GM23248 (cell line): ENCODE data around the gene RNF166. TPM values are rescaled to one million over a fixed set of nuclear protein-coding genes. Genes with fewer than 3 reads are reported as not detected.

Experiments
- DNase-seq: peaks from one replicate; pipeline ENCODE4 v3.0.0-alpha.2; 2015
- H2AFZ ChIP-seq: fragments of 200-600 bp; sonication (generic); 2 replicates; pipeline ENCODE4 v1.6.1; 2016; ENCODE audit warnings: antibody characterized with exemption
- H3F3A ChIP-seq: fragments of 200-600 bp; sonication (generic); 2 replicates; pipeline ENCODE4 v1.6.1; 2016; ENCODE audit warnings: mild to moderate bottlenecking, antibody characterized with exemption, mixed run types; ENCODE audit not compliant: insufficient read depth
- H3K27ac ChIP-seq: fragments of 200-600 bp; sonication (generic); 2 replicates; pipeline ENCODE4 v1.5.1; 2016; ENCODE audit warnings: mild to moderate bottlenecking
- H3K27me3 ChIP-seq: fragments of 200-600 bp; sonication (generic); replicated peaks from 2 replicates; pipeline ENCODE4 v1.6.1; 2016; ENCODE audit warnings: mild to moderate bottlenecking; ENCODE audit not compliant: insufficient read depth
- H3K36me3 ChIP-seq: fragments of 200-600 bp; sonication (generic); 2 replicates; pipeline ENCODE4 v1.6.1; 2016; ENCODE audit warnings: low read depth, mild to moderate bottlenecking
- H3K4me1 ChIP-seq: fragments of 200-600 bp; sonication (generic); 2 replicates; pipeline ENCODE4 v1.6.1; 2016; ENCODE audit warnings: mild to moderate bottlenecking; ENCODE audit not compliant: insufficient read depth
- H3K4me2 ChIP-seq: fragments of 200-600 bp; sonication (generic); one replicate; pipeline ENCODE4 v1.6.1; 2016; ENCODE audit warnings: mild to moderate bottlenecking; ENCODE audit not compliant: unreplicated experiment
- H3K4me3 ChIP-seq: fragments of 200-600 bp; sonication (generic); 2 replicates; pipeline ENCODE4 v1.5.1; 2016; ENCODE audit warnings: mild to moderate bottlenecking
- H3K79me2 ChIP-seq: fragments of 200-600 bp; sonication (generic); 2 replicates; pipeline ENCODE4 v1.6.1; 2016; ENCODE audit warnings: mild to moderate bottlenecking; ENCODE audit not compliant: insufficient read depth
- H3K9ac ChIP-seq: fragments of 200-600 bp; sonication (generic); 2 replicates; pipeline ENCODE4 v1.6.1; 2016; ENCODE audit warnings: mild to moderate bottlenecking
- H3K9me2 ChIP-seq: fragments of 200-600 bp; sonication (generic); 2 replicates; pipeline ENCODE4 v1.6.1; 2016; ENCODE audit warnings: mixed run types, mild to moderate bottlenecking, moderate library complexity; ENCODE audit not compliant: insufficient read depth
- H3K9me3 ChIP-seq: fragments of 200-600 bp; sonication (generic); one replicate; pipeline ENCODE4 v1.6.1; 2017; ENCODE audit warnings: low read depth
- H4K20me1 ChIP-seq: fragments of 200-600 bp; sonication (generic); 2 replicates; pipeline ENCODE4 v1.6.0; 2016; ENCODE audit not compliant: insufficient read depth
- EZH2 ChIP-seq: fragments of 200-600 bp; sonication (generic); IDR thresholded peaks from 2 replicates; pipeline ENCODE4 v1.6.1; 2018; ENCODE audit warnings: antibody characterized with exemption, mild to moderate bottlenecking; ENCODE audit not compliant: insufficient read depth, poor library complexity, severe bottlenecking
- EZH2phosphoT487 ChIP-seq: fragments of 200-600 bp; sonication (generic); IDR thresholded peaks from 2 replicates; pipeline ENCODE4 v1.6.1; 2018; ENCODE audit warnings: antibody characterized with exemption, moderate library complexity, mild to moderate bottlenecking, low read depth; ENCODE audit not compliant: insufficient read depth
- WGBS, 2 experiments: methylation state at CpG; one replicate each; pipeline ENCODE4 v1.1.6; 2015 to 2017; ENCODE audit warnings: low lambda C conversion rate in 2 of 2, low coverage in 1 of 2; ENCODE audit errors: missing lambda C conversion rate in 2 of 2; 5-methylcytosine and 5-hydroxymethylcytosine counted together
- in situ Hi-C: fragments of 300-500 bp; cut with MboI; formaldehyde crosslinking; loops from 2 replicates; pipeline ENCODE4 v1.15.0; 2020
- polyA plus RNA-seq: library from polyadenylated mRNA; unstranded; fragments of >200 nt; fragmentation: Nextera tagmentation; extraction: Ambion mirVana; gene quantifications from 2 replicates; pipeline ENCODE4 v1.2.1, GENCODE V29; 2016
- total RNA-seq: library from RNA; depleted of rRNA; stranded (reverse); fragments of >200 nt; shearing (Covaris generic); gene quantifications from 2 replicates; pipeline ENCODE4 v1.2.3, GENCODE V29; 2014

Gene RNF166
- total and polyA plus RNA-seq, 2 experiments from 2014 or later = 8.9 to 14.6 TPM

DNA sequence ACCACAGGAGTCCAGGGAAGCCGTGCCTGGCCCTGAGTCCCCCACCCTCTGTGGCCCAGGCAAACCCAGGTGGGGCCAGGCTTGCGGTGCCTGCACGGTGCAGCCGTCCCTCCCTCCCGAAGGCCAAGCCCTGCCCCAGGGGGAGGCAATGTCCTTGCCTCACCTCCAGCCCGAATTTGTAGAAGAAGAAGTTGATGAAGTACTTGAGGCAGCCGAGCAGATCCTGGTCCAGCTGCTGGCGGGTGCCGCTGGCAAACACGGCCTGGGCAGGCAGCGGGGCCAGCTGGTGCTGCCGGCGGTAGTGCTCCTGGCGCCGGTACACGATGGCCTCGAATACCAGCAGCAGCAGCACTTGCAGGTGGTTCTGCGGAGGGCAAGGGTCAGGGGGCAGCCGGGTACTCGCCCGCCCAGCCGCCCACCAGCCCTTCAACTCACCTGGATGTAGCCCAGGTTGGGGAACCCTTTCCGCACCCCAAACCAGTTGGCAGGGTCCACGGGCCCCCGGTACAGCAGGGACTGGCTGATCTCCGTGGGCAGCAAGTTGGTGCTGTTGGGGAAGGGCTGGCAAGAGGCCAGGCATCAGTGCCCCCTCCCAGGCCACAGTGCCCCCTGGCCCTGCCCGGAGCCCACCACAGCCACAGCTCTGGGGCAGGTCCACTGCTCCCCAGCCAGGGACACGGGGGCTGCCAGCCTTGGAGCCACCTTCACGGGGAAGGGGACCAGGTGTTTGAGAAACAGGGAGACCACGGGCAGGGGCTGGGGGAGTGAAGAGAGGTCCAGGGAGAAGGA is 26.2 kb upstream of the RNF166 start:
- in situ Hi-C loops = no loop called here
- H3K4me2 ChIP-seq = no peak overlapping the region
- no peak for DNase-seq
- H4K20me1 ChIP-seq = no peaks in the 10 kb centered on the region
- no peak overlapping the region for H3K9ac ChIP-seq
- 85 to 87% methylated on average over 25 to 28 of the region's 30 CpGs for WGBS, 2 experiments
- no peak overlapping the region for H3K4me3 ChIP-seq
- peaks cover 20% of the 10 kb centered on the region; the same call in 1 of the 2 replicates for H3K36me3 ChIP-seq
- TF ChIP-seq EZH2phosphoT487 (no peak), EZH2 (no peak)
- no peaks in the 10 kb centered on the region for H3K27me3 ChIP-seq
- no peak overlapping the region for H3K27ac ChIP-seq
- no peak overlapping the region for H2AFZ ChIP-seq
- no peaks in the 10 kb centered on the region for H3K9me2 ChIP-seq
- H3K79me2 ChIP-seq = peaks cover 7% of the 10 kb centered on the region; the same call in 1 of the 2 replicates
- no peaks in the 10 kb centered on the region for H3K4me1 ChIP-seq
- H3F3A ChIP-seq = peaks cover 6% of the 10 kb centered on the region; the same call in 1 of the 2 replicates
- no peaks in the 10 kb centered on the region for H3K9me3 ChIP-seq

DNA sequence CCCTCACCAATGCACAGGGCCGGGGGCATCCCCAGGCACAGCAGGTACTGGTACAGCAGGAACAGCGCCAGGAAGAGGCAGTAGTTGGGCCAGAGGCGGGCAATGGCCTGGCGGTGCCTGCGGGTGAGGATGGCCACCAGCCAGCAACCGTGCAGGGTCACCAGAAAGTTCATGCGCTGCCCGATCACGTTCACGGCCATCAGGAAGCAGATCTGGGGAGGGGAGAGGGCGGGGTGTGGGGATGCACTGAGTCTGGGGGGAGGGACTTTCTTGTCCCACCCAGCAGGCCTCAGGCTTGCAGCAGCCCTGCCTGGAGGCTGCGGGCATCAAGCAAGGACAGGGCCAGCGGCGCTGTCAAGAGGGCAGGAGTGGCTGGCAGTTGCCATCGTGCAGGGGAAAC is 25.5 kb upstream of the RNF166 start:
- DNase-seq = no peak
- H3K4me3 ChIP-seq = no peak overlapping the region
- no peaks in the 10 kb centered on the region for H3K27me3 ChIP-seq
- no peaks in the 10 kb centered on the region for H3K4me1 ChIP-seq
- no peaks in the 10 kb centered on the region for H3K9me3 ChIP-seq
- H4K20me1 ChIP-seq = no peaks in the 10 kb centered on the region
- TF ChIP-seq EZH2 (no peak), EZH2phosphoT487 (no peak)
- no peak overlapping the region for H2AFZ ChIP-seq
- H3K79me2 ChIP-seq = peaks cover 2% of the 10 kb centered on the region; the same call in 1 of the 2 replicates
- H3K4me2 ChIP-seq = no peak overlapping the region
- H3F3A ChIP-seq = peaks cover 6% of the 10 kb centered on the region; the same call in 1 of the 2 replicates
- in situ Hi-C loops = no loop called here
- peaks cover 20% of the 10 kb centered on the region; the same call in 1 of the 2 replicates for H3K36me3 ChIP-seq
- H3K9me2 ChIP-seq = no peaks in the 10 kb centered on the region
- 75 to 81% methylated on average over 10 to 15 of the region's 15 CpGs for WGBS, 2 experiments
- no peak overlapping the region for H3K9ac ChIP-seq
- no peak overlapping the region for H3K27ac ChIP-seq

DNA sequence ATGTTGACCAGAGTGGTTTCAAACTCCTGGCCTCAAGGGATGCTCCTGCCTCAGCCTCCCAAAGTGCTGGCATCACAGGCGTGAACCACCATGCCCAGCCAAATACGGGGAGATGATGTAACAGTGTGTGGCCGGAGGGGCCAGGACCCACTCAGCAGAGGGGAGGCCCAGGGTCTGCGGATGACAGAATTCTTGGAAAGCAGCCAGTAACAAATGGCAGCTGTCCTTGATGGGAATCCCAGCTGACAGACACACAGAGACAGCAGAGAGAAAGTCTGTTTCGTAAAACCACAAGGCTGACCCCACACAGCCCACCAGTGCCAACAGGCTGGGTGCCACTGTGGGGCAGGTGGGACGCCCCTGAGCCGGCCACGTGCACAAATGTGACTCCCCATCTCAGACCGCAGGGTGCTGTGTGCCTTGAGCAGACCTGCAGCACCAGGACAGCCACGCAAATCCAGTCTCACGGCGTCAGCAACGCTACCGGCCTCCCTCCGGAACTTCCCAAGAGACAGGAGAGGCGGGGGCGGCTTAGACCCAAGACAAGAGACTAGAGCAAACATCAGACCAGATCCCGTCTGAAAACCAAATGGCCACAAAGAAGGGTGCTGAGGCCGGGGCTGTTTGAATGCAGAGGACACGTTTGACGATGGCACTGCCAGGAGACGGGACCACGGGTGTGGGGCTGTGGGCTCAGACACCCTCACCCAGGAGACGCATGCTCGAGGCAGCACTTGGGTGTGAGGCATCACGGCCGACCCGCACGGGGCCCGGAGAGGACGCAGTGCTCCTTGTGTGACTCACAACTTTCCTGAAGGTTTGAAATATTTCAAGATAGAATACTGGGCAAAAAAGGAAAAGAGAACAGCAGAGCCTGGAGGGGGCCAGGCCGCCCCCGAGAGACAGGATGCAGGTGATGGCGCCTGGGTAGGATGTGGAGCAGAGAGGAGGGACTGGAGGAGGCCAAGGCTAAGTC is 24.7 kb upstream of the RNF166 start:
- 93 to 94% methylated on average over 31 to 34 of the region's 34 CpGs for WGBS, 2 experiments
- peaks cover 26% of the 10 kb centered on the region; the same call in 1 of the 2 replicates for H3K36me3 ChIP-seq
- H3K27ac ChIP-seq = no peak overlapping the region
- no peak overlapping the region for H3K4me3 ChIP-seq
- peaks cover 6% of the 10 kb centered on the region; the same call in 1 of the 2 replicates for H3F3A ChIP-seq
- H3K9ac ChIP-seq = no peak overlapping the region
- in situ Hi-C loops = no loop called here
- H4K20me1 ChIP-seq = no peaks in the 10 kb centered on the region
- H3K4me2 ChIP-seq = no peak overlapping the region
- TF ChIP-seq EZH2 = no peak
- no peak for TF ChIP-seq EZH2phosphoT487
- no peaks in the 10 kb centered on the region for H3K4me1 ChIP-seq
- H3K9me2 ChIP-seq = no peaks in the 10 kb centered on the region
- H3K9me3 ChIP-seq = no peaks in the 10 kb centered on the region
- H3K27me3 ChIP-seq = no peaks in the 10 kb centered on the region
- H3K79me2 ChIP-seq = 0 out of 2 replicates have a peak, but pooled peaks cover 6% of the 10 kb centered on the region
- H2AFZ ChIP-seq = no peak overlapping the region
- no peak for DNase-seq

DNA sequence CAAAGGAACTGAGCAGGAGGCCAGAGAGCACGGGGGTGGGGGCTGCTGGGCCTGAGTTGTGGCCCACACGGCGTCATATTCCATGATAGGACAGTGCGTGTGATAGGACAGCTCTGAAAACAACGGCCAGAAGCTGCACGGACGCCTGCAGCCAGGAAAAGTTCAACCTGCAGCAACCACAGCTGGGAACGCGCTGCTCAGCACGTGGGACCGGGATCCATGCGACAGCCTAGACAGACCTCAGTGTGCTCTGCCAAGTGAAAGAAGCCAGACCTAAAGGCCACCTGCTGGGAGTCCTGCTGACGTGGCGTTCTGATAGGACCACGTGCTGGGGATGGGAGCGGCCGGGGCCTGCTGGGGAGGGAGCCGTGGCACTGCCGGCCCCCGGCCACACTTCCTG is 21.7 kb upstream of the RNF166 start:
- in situ Hi-C loops = no loop called here
- no peaks in the 10 kb centered on the region for H3K9me3 ChIP-seq
- H3K4me3 ChIP-seq = no peak overlapping the region
- TF ChIP-seq EZH2phosphoT487 = no peak
- no peak for TF ChIP-seq EZH2
- H3K27ac ChIP-seq = no peak overlapping the region
- no peaks in the 10 kb centered on the region for H4K20me1 ChIP-seq
- 84 to 88% methylated on average over 17 to 20 of the region's 20 CpGs for WGBS, 2 experiments
- H3K27me3 ChIP-seq = no peaks in the 10 kb centered on the region
- 0 out of 2 replicates have a peak, but pooled peaks cover 11% of the 10 kb centered on the region for H3K79me2 ChIP-seq
- H3F3A ChIP-seq = peaks cover 6% of the 10 kb centered on the region; the same call in 1 of the 2 replicates
- H3K4me1 ChIP-seq = no peaks in the 10 kb centered on the region
- H3K9me2 ChIP-seq = no peaks in the 10 kb centered on the region
- no peak for DNase-seq
- H2AFZ ChIP-seq = no peak overlapping the region
- H3K9ac ChIP-seq = no peak overlapping the region
- H3K4me2 ChIP-seq = no peak overlapping the region
- peaks cover 23% of the 10 kb centered on the region; the same call in 1 of the 2 replicates for H3K36me3 ChIP-seq
